Mucosa of descending colon (tissue), 3 donors: ENCODE measurements around the gene ATP13A1. TPM values are rescaled to one million over a fixed set of nuclear protein-coding genes. Genes with fewer than 3 reads are reported as not detected.
A peak's percentile ranks its signal among the peaks of the same experiment; 100 is the strongest.
"Not testable (repeated sequence)": the region's sequence is repeated elsewhere in the genome, so short reads cannot be mapped to it uniquely, and the experiment has no call there.

Experiments
- ATAC-seq: fragments of 200-7000 bp; cut with Tn5 transposase; one replicate; pipeline ENCODE4 v1.9.1; 2020; ENCODE audit warnings: mild to moderate bottlenecking, moderate library complexity
- DNase-seq, 3 donors: peaks; one replicate each; pipeline ENCODE4 v3.0.0-alpha.2; 2020
- H3K36me3 ChIP-seq: fragments of 200-600 bp; one replicate; pipeline ENCODE4 v1.8.0; 2021; ENCODE audit warnings: low read depth, mild to moderate bottlenecking
- H3K4me1 ChIP-seq: fragments of 200-600 bp; one replicate; pipeline ENCODE4 v1.8.0; 2021; ENCODE audit warnings: low read depth, mild to moderate bottlenecking
- H3K4me3 ChIP-seq: fragments of 200-600 bp; one replicate; pipeline ENCODE4 v1.8.0; 2021; ENCODE audit warnings: mild to moderate bottlenecking
- H3K9me3 ChIP-seq: fragments of 200-600 bp; one replicate; pipeline ENCODE4 v1.8.0; 2021; ENCODE audit warnings: mild to moderate bottlenecking
- CTCF ChIP-seq: fragments of 200-600 bp; IDR thresholded peaks from one replicate; pipeline ENCODE4 v1.8.0; 2022; ENCODE audit warnings: antibody characterized with exemption, mild to moderate bottlenecking
- intact Hi-C, 2 donors: fragments of 100-400 bp; cut with DNase I in 1 of 2; cut with micrococcal nuclease in 1 of 2; formaldehyde crosslinking; loops; one replicate each; pipeline versions ENCODE4 v1.11.0 to v1.11.1; 2022; cut with DNase I, micrococcal nuclease
- long read RNA-seq, 2 donors: library from polyadenylated mRNA; unstranded; transcript quantifications; one replicate each; pipeline ENCODE4 v2.0.0, GENCODE V29; 2019 to 2021
- total RNA-seq, 3 donors: library from RNA; stranded (reverse); fragmentation: NEBNext Ultra II Directional in 2 of 3; extraction: Animal tissue kit (Norgen Biotek cat#: 25700) in 2 of 3; gene quantifications; one replicate each; pipeline versions ENCODE4 v1.2.1 to v1.2.4, GENCODE V29; 2021 to 2023
- donor health status: DM: no; HTN: no; CAD: no; lungs with moderate emphysema.
- donor health status: DM: no; HTN: no; CAD: no.
- donor health status: DM: no; HTN: yes; CAD: no.

ATP13A1 gene
- total RNA-seq = 10 to 100 TPM; 56.1 to 71.9 (median 58.1) TPM
- long read RNA-seq, donor 1, transcript ATP13A1-202 (26 exons, 3,861 nt) = major isoform, 12 of 76 reads
- long read RNA-seq, donor 1, partial matches to known transcripts = 42 of 76 reads
- long read RNA-seq, donor 1, other reads (novel, unspliced or antisense) = 21 of 76 reads
- long read RNA-seq, donor 2, partial matches to known transcripts = 4 of 8 reads
- long read RNA-seq, donor 2, other reads (novel, unspliced or antisense) = 2 of 8 reads

GRCh38 chr19:19663256-19664120 lies at the start of gene ATP13A1:
TSS of gene ATP13A1 (minus strand) at chr19:19663676. CDS start at chr19:19663666, 10 bp downstream.
- peak; percentile 90 for ATAC-seq
- peak; percentile 13 for TF ChIP-seq CTCF
- H3K4me1 ChIP-seq = peaks cover 9% of the 10 kb centered on the region
- intact Hi-C loops = no loop called here
- peak; percentile 94 to 99 (median 96) for DNase-seq
- H3K4me3 ChIP-seq = peak within 1 kb of the TSS; percentile 94
- no peaks in the 10 kb centered on the region for H3K9me3 ChIP-seq
- H3K36me3 ChIP-seq = peaks cover 3% of the 10 kb centered on the region

- intact Hi-C loops = no loop called here
- H3K9me3 ChIP-seq = peaks cover 100% of the 10 kb centered on the region
- H3K4me3 ChIP-seq = no peak overlapping the region
- DNase-seq = no peak
- no peak for TF ChIP-seq CTCF
- no peaks in the 10 kb centered on the region for H3K4me1 ChIP-seq
- ATAC-seq = no peak
- peaks cover 16% of the 10 kb centered on the region for H3K36me3 ChIP-seq
Observed at GRCh38 chr19:19711934-19712828, 48.7 kb upstream of the ATP13A1 start.

- H3K4me3 ChIP-seq = no peak overlapping the region
- peaks cover 99% of the 10 kb centered on the region for H3K9me3 ChIP-seq
- H3K4me1 ChIP-seq = no peaks in the 10 kb centered on the region
- H3K36me3 ChIP-seq = peaks cover 16% of the 10 kb centered on the region
- DNase-seq = no peak
- TF ChIP-seq CTCF = no peak
- no peak for ATAC-seq
- intact Hi-C loops = no loop called here
Observed at GRCh38 chr19:19711306-19711933, 47.9 kb upstream of the ATP13A1 start.

- no peaks in the 10 kb centered on the region for H3K4me1 ChIP-seq
- TF ChIP-seq CTCF = no peak
- H3K4me3 ChIP-seq = no peak overlapping the region
- intact Hi-C loops = no loop called here
- DNase-seq = no peak
- H3K36me3 ChIP-seq = peaks cover 16% of the 10 kb centered on the region
- ATAC-seq = no peak
- H3K9me3 ChIP-seq = peaks cover 99% of the 10 kb centered on the region
Observed at GRCh38 chr19:19710506-19710905, 47.0 kb upstream of the ATP13A1 start.

GRCh38 chr19:19704836-19705235 lies 41.4 kb upstream of the ATP13A1 start:
- intact Hi-C loops = no loop called here
- no peak for TF ChIP-seq CTCF
- ATAC-seq = no peak
- no peak overlapping the region for H3K4me3 ChIP-seq
- H3K4me1 ChIP-seq = no peaks in the 10 kb centered on the region
- peaks cover 93% of the 10 kb centered on the region for H3K9me3 ChIP-seq
- no peaks in the 10 kb centered on the region for H3K36me3 ChIP-seq
- no peak for DNase-seq

- H3K9me3 ChIP-seq = peaks cover 66% of the 10 kb centered on the region
- H3K4me3 ChIP-seq, H3K4me1 ChIP-seq, intact Hi-C loops, DNase-seq, H3K36me3 ChIP-seq, ATAC-seq: not testable (repeated sequence)
Observed at GRCh38 chr19:19700493-19700892, 37.0 kb upstream of the ATP13A1 start.
